Mucosa of rectum (tissue), 2 donors: ENCODE data around the gene GPR179.
"Not testable (repeated sequence)": the region's sequence is repeated elsewhere in the genome, so short reads cannot be mapped to it uniquely, and the experiment has no call there.

Experiments
- H3K27ac ChIP-seq, 2 donors: one replicate each; pipeline ENCODE4 v1.7.0; 2013; ENCODE audit warnings: inconsistent platforms in 2 of 2, low read depth in 2 of 2, low read length in 2 of 2
- H3K27me3 ChIP-seq, 2 donors: one replicate each; pipeline ENCODE4 v1.7.0; 2013; ENCODE audit warnings: low read length in 2 of 2; ENCODE audit not compliant: control insufficient read depth in 2 of 2, insufficient read depth in 2 of 2
- H3K36me3 ChIP-seq, 2 donors: one replicate each; pipeline ENCODE4 v1.7.0; 2013; ENCODE audit warnings: low read length in 2 of 2; ENCODE audit not compliant: control insufficient read depth in 2 of 2, insufficient read depth in 2 of 2
- H3K4me1 ChIP-seq, 2 donors: one replicate each; pipeline ENCODE4 v1.7.0; 2013; ENCODE audit warnings: low read length in 2 of 2, mild to moderate bottlenecking in 1 of 2; ENCODE audit not compliant: control insufficient read depth in 2 of 2, insufficient read depth in 2 of 2
- H3K4me3 ChIP-seq, 2 donors: one replicate each; pipeline ENCODE4 v1.7.0; 2013; ENCODE audit warnings: low read length in 2 of 2
- H3K9ac ChIP-seq, 2 donors: one replicate each; pipeline ENCODE4 v1.7.0; 2013; ENCODE audit warnings: low read length in 2 of 2, low read depth in 1 of 2, mild to moderate bottlenecking in 1 of 2
- H3K9me3 ChIP-seq, 2 donors: one replicate each; pipeline ENCODE4 v1.7.0; 2013; ENCODE audit warnings: low read length in 2 of 2; ENCODE audit not compliant: control insufficient read depth in 2 of 2
- donor health status: healthy.
- donor health status: Normal muscosa, but diverticular disease.

GPR179 gene

DNA sequence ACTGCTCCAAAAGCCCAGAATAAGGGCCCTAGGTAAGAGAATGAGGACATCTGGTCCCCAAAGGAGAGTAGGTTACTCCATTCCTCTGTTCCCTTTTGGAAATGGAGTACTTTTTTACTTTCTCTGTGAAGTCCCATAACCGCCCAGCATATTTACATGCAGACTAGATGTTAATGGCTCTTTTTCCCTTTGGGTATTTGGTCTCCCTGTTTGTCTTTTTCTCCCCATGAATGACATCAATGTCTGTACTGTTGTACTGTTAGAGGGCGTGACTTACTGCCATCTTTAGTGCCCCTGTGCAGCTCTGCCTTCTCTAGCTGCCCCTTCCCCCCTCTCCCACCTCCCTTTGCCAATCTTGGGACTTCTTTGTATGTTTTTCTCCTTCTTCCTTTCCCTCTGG, 19.0 kb downstream of the GPR179 start:
- peaks cover 3 to 20% of the 10 kb centered on the region in 2 donors for H3K36me3 ChIP-seq
- H3K9me3 ChIP-seq = no peaks in the 10 kb centered on the region
- no peak overlapping the region for H3K9ac ChIP-seq
- no peak overlapping the region for H3K4me3 ChIP-seq
- H3K27ac ChIP-seq = no peak overlapping the region
- H3K27me3 ChIP-seq = no peaks in the 10 kb centered on the region
- H3K4me1 ChIP-seq = no peaks in the 10 kb centered on the region

DNA sequence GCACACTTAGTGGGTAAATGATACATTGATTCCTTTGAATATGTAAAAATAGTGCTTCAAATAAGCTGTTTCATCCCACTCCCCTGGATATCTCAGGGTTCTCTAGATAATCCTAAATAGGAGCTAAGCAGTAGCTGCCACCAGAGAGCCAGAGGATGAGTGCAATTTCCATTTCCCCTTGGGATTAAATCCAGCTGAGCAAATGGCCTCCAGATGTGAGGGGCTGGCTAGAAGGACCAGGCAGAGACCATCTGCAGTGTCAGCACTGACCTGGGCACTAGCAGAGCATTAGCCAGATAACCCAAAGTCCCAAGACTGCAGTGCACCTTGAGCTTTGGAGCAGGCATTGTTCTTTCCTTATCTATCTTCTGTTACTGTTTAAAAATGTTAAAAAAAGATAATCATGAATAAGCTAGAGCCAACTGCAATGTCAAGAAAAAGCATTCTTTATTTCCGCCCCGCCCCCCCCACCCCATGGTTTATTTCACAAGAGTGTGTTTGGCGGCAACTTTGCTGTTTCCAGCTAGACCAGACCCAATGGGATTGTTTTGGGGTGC, 19.5 kb downstream of the GPR179 start:
- H3K27ac ChIP-seq = no peak overlapping the region
- peaks cover 7 to 23% of the 10 kb centered on the region in 2 donors for H3K36me3 ChIP-seq
- H3K4me1 ChIP-seq = no peaks in the 10 kb centered on the region
- H3K9me3 ChIP-seq = no peaks in the 10 kb centered on the region
- no peak overlapping the region for H3K4me3 ChIP-seq
- no peak overlapping the region for H3K9ac ChIP-seq
- H3K27me3 ChIP-seq = no peaks in the 10 kb centered on the region

DNA sequence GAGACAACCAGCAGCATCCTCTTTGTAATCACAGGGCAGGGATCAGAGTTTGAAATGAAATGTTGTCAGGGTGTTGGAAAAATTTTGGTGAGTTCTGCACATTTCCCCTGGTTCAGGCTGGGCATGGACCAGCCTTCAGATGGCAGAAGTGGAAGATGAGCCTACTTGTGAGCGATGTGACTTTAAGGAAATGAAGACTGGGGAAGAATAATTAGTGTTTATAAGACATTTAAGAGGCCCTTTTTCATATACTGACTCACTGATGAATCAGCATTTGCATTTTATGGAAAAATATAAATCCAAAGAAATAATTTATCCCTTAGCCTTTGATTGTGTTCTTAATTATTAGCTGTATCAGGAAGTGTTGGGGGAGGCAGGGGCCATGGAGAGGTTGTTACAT, 20.9 kb downstream of the GPR179 start:
- H3K27ac ChIP-seq = no peak overlapping the region
- H3K9me3 ChIP-seq = no peaks in the 10 kb centered on the region
- H3K36me3 ChIP-seq = peaks cover 7 to 23% of the 10 kb centered on the region in 2 donors
- no peak overlapping the region for H3K4me3 ChIP-seq
- no peaks in the 10 kb centered on the region for H3K4me1 ChIP-seq
- H3K27me3 ChIP-seq = no peaks in the 10 kb centered on the region
- H3K9ac ChIP-seq = no peak overlapping the region

DNA sequence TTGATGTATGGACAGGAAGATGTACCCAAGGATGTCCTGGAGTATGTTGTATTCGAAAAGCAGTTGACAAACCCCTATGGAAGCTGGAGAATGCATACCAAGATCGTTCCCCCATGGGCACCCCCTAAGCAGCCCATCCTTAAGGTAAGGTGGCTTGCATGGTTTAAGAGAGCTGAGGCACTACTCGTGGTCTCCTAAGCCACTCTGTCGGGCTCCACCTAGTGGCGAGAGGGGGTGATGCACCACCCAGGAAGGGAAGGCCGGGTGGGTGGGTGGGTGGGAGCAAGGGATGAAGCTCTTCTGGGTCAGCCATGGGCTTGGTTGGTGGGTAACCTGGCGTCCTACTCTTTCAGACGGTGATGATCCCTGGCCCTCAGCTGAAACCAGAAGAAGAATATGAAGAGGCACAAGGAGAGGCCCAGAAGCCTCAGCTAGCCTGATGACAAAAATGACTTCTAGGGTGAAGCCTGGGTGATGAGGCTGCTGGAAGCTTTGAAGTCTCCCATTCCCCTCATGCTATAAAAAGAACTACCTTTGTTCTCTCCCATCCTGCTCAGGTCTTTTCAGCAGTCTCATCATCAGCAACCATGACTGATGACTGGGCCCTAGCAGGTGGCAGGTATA, 21.5 kb downstream of the GPR179 start:
- Histone ChIP-seq H3K4me1 (no peaks in the 10 kb centered on the region), H3K27me3 (no peaks in the 10 kb centered on the region), H3K36me3 (peaks cover 7 to 23% of the 10 kb centered on the region in 2 donors), H3K9ac (no peak overlapping the region), H3K4me3 (no peak overlapping the region), H3K27ac (no peak overlapping the region), H3K9me3 (no peaks in the 10 kb centered on the region)

DNA sequence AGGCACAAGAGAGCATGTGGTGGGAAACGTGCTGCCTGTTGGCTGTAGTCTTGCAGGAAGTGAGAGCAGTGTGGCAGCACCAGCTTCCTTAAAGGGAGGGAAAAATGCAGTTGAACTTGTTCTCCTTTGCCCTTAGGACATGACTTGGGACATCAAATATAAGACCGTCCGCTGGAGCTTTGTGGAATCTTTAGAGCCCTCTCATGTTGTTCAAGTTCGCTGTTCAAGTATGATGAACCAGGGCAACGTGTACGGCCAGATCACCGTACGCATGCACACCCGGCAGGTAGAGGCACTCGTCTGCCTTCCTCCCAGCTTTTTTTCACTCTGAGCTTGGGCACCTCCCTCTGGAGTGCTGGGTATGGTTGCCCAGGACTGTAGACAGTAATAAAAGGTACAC, 23.3 kb downstream of the GPR179 start:
- Histone ChIP-seq H3K27me3 (no peaks in the 10 kb centered on the region), H3K27ac (no peak overlapping the region), H3K9ac (no peak overlapping the region), H3K9me3 (no peaks in the 10 kb centered on the region), H3K36me3 (peaks cover 7 to 23% of the 10 kb centered on the region in 2 donors), H3K4me1 (no peaks in the 10 kb centered on the region), H3K4me3 (no peak overlapping the region)

DNA sequence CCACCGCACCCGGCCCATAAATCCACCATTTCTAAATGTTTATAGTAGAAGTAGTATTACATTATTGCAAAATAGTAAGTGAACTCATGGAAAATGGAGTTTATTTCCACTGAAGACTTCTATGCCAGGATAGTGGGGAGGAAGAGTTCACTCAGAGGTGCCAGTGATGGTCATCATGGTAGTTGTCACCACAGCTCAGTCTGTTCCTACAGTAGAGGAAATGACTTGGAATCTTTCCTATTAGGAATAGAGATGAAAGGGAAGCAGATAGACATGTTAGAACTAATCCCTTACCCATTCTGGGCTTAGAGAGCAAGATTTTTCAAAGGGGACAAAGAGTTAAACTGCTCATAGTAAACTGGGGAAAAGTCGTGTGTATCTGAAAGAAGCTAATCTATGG, 26.7 kb downstream of the GPR179 start:
- peaks cover 7 to 17% of the 10 kb centered on the region in 2 donors for H3K36me3 ChIP-seq
- no peak overlapping the region for H3K27ac ChIP-seq
- no peak overlapping the region for H3K9ac ChIP-seq
- no peaks in the 10 kb centered on the region for H3K4me1 ChIP-seq
- no peaks in the 10 kb centered on the region for H3K27me3 ChIP-seq
- H3K4me3 ChIP-seq = no peak overlapping the region
- no peaks in the 10 kb centered on the region for H3K9me3 ChIP-seq

DNA sequence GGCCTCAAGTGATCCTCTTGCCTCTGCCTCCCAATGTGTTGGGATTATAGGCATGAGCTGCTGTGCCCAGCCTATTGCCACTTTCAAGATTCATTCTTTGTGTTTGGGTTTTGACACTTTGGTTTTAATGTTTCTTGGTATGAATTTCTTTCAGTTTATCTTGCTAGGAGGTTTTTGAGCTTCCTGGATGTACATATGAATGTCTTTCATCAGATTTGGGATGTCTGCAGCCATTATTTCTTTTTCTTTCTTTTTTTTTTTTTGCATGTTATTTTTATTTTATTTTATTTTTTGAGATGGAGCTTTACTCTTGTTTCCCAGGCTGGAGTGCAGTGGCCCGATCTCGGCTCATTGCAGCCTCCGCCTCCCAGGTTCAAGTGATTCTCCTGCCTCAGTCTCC, 28.3 kb downstream of the GPR179 start:
- Histone ChIP-seq H3K36me3 (peaks cover 7 to 14% of the 10 kb centered on the region in 2 donors), H3K4me1 (no peaks in the 10 kb centered on the region), H3K27me3 (no peaks in the 10 kb centered on the region), H3K9ac (no peak overlapping the region), H3K27ac (no peak overlapping the region), H3K4me3 (no peak overlapping the region), H3K9me3 (no peaks in the 10 kb centered on the region)

DNA sequence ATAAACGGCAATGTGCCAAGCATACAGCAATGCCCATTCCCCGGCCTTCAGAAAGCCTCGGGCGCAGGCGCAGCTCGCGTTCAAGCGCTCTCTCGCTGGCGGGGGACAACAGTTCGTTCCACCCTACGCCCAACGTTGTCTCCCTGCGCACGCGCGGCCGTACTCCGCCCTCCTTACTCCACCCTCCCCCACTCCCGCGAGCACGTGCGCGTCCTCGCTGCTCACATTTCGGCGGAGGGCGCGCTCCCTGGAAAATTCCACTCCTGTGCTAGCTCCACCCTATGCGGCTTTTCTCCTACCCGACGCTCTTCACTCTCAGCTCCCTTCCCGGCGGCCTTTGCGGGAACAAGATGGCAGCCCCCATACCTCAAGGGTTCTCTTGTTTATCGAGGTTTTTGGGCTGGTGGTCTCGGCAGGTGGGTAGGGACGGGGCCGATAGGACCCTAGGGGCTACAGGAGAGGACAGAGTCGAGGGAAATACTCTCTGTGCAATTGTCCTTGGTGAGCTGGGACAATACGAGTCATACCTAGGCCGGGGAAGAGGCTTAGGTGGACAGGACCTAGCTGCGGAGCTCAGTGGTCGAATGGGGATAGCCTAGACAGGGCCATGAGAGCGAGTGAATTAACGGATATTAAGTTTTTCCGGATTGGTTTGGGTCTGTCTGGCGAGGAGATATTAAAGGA, 46.8 kb downstream of the GPR179 start, which contains the start of gene MRPL45:
TSS of gene MRPL45 (plus strand) at position 335 of the 684 bp plus-strand sequence. CDS start at position 351, 16 bp downstream.
- H3K9me3 ChIP-seq, H3K27me3 ChIP-seq, H3K36me3 ChIP-seq, H3K4me1 ChIP-seq: not testable (repeated sequence)
- H3K4me3 ChIP-seq = peak within 1 kb of the TSS; percentile 68 to 81
- H3K27ac ChIP-seq = peak within 1 kb of the TSS; percentile 40 to 71
- peak within 1 kb of the TSS; percentile 32 to 72 for H3K9ac ChIP-seq

DNA sequence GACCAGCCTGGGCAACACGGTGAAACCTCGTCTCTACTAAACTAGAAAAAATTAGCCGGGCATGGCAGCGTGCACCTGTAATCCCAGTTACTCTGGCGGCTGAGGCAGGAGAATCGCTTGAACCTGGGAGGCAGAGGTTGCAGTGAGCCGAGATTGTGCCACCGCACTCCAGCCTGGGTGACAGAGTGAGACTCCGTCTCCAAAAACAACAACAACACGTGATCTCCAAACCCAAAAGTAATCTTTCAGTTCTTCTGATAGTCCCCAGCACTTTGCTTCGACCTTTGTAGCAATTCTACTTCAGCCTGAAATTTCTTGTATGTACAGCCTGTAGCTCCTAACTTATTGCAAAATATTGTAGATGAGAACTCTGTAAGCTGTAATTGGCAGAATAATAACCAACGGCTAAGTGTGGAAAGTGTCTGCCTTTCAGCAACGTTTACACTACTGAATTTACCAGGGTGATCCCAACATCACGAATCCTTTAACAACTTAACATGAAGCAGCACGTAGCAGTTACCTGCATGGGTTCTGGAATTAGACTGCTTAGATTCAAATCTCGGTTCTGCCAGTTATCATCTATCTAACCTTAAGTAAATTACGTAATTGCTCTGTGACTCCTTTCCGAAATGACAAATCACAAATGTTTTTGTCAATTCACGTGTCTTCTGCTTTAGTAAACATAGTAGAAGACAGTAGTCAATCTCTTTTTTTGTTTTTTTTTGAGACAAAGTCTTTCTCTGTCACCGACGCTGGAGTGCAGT, 48.0 kb downstream of the GPR179 start:
- H3K4me1 ChIP-seq, H3K9me3 ChIP-seq, H3K27ac ChIP-seq, H3K36me3 ChIP-seq, H3K4me3 ChIP-seq, H3K27me3 ChIP-seq, H3K9ac ChIP-seq: not testable (repeated sequence)

DNA sequence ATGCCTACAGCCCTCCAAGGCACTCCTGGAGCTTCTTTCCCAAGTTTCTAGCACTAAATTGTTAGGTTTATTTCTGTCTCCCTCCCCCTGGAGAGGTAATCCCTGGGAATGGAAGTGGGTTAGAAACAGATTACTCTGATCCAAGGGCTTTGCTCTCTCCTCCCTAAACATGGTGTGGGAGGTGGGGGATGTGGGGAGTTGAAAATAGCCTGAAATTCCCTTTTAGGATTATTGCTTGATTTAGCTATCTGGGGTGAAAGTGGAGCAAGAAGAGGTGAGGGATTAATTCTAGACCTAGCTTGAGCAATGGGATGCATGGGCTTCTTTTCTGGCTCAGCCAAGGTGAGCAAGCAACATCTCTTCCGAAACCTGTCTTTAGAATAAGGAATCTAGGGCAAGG, 54.0 kb downstream of the GPR179 start:
- not testable (repeated sequence) for H3K36me3 ChIP-seq, H3K4me1 ChIP-seq, H3K9me3 ChIP-seq, H3K9ac ChIP-seq, H3K27ac ChIP-seq, H3K27me3 ChIP-seq, H3K4me3 ChIP-seq
